NCI-H2081 treated with DMSO at 0.1 percent for 48 hours (cell line): Measurements from ENCODE around the gene SRPX2.
"Not testable (repeated sequence)": the region's sequence is repeated elsewhere in the genome, so short reads cannot be mapped to it uniquely, and the experiment has no call there.

Experiments
- DNase-seq: peaks from one replicate; lab custom pipeline; 2025; lab: John Stamatoyannopoulos, UW

The SRPX2 gene

GRCh38 chrX:100696699-100697351 is 52.8 kb downstream of the SRPX2 start:
- no peak for DNase-seq

GRCh38 chrX:100698551-100698950 is 54.6 kb downstream of the SRPX2 start:
- no peak for DNase-seq

- DNase-seq = no peak
These were observed 56.8 kb downstream of the SRPX2 start for GRCh38 chrX:100700809-100701208.

GRCh38 chrX:100704581-100705203 is 60.7 kb downstream of the SRPX2 start:
- DNase-seq = no peak

- no peak for DNase-seq
These were observed 66.8 kb downstream of the SRPX2 start for GRCh38 chrX:100710816-100711215.

- DNase-seq = no peak
These were observed 73.4 kb downstream of the SRPX2 start for GRCh38 chrX:100717363-100717762.

GRCh38 chrX:100719139-100719538 is 75.1 kb downstream of the SRPX2 start:
- no peak for DNase-seq

GRCh38 chrX:100720301-100720700 is 76.3 kb downstream of the SRPX2 start:
- no peak for DNase-seq

GRCh38 chrX:100721328-100721727 is 77.3 kb downstream of the SRPX2 start:
- DNase-seq = no peak

GRCh38 chrX:100724006-100724405 is 80.0 kb downstream of the SRPX2 start:
- DNase-seq = not testable (repeated sequence)
